HUES6 (cell line): Measurements from ENCODE around the gene TRPV4.

Experiments used
- H3K27ac ChIP-seq: 2 replicates; pipeline ENCODE4 v1.7.0; 2013; ENCODE audit warnings: low read depth, mild to moderate bottlenecking, low read length, inconsistent platforms
- H3K27me3 ChIP-seq: 2 replicates; pipeline ENCODE4 v1.6.1; 2013; ENCODE audit warnings: low read length; ENCODE audit not compliant: control insufficient read depth, insufficient read depth
- H3K36me3 ChIP-seq: 2 replicates; pipeline ENCODE4 v1.6.1; 2013; ENCODE audit warnings: low read length; ENCODE audit not compliant: control insufficient read depth, insufficient read depth
- H3K4me1 ChIP-seq: 2 replicates; pipeline ENCODE4 v1.6.1; 2013; ENCODE audit warnings: low read length; ENCODE audit not compliant: control insufficient read depth, insufficient read depth
- H3K4me3 ChIP-seq: 2 replicates; pipeline ENCODE4 v1.5.1; 2013; ENCODE audit warnings: low read depth, low read length
- H3K9ac ChIP-seq: one replicate; pipeline ENCODE4 v1.6.1; 2013; ENCODE audit warnings: mild to moderate bottlenecking, low read length
- H3K9me3 ChIP-seq: 2 replicates; pipeline ENCODE4 v1.6.1; 2013; ENCODE audit warnings: low read depth, low read length; ENCODE audit not compliant: control insufficient read depth, insufficient read depth

The TRPV4 gene

GRCh38 chr12:109767456-109767855, 65.7 kb downstream of the TRPV4 start:
- H3K4me1 ChIP-seq = no peaks in the 10 kb centered on the region
- H3K27ac ChIP-seq = no peak overlapping the region
- no peak overlapping the region for H3K9ac ChIP-seq
- no peaks in the 10 kb centered on the region for H3K36me3 ChIP-seq
- 0 out of 2 replicates have a peak, but pooled peaks cover 7% of the 10 kb centered on the region for H3K9me3 ChIP-seq
- H3K27me3 ChIP-seq = no peaks in the 10 kb centered on the region
- no peak overlapping the region for H3K4me3 ChIP-seq

- Histone ChIP-seq H3K36me3 (no peaks in the 10 kb centered on the region), H3K9me3 (0 out of 2 replicates have a peak, but pooled peaks cover 7% of the 10 kb centered on the region), H3K4me3 (no peak overlapping the region), H3K27ac (no peak overlapping the region), H3K9ac (no peak overlapping the region), H3K4me1 (no peaks in the 10 kb centered on the region), H3K27me3 (no peaks in the 10 kb centered on the region)
Measured at GRCh38 chr12:109766251-109766778, 66.9 kb downstream of the TRPV4 start.

- Histone ChIP-seq H3K27me3 (no peaks in the 10 kb centered on the region), H3K4me1 (no peaks in the 10 kb centered on the region), H3K36me3 (no peaks in the 10 kb centered on the region), H3K4me3 (no peak overlapping the region), H3K9me3 (0 out of 2 replicates have a peak, but pooled peaks cover 7% of the 10 kb centered on the region), H3K9ac (no peak overlapping the region), H3K27ac (no peak overlapping the region)
Measured at GRCh38 chr12:109765446-109765810, 67.8 kb downstream of the TRPV4 start.

GRCh38 chr12:109764776-109765445, 68.3 kb downstream of the TRPV4 start:
- Histone ChIP-seq H3K4me3 (no peak overlapping the region), H3K27ac (no peak overlapping the region), H3K9me3 (0 out of 2 replicates have a peak, but pooled peaks cover 7% of the 10 kb centered on the region), H3K27me3 (no peaks in the 10 kb centered on the region), H3K4me1 (no peaks in the 10 kb centered on the region), H3K36me3 (no peaks in the 10 kb centered on the region), H3K9ac (no peak overlapping the region)

GRCh38 chr12:109764123-109764522, 69.1 kb downstream of the TRPV4 start:
- Histone ChIP-seq H3K4me1 (peaks cover 4% of the 10 kb centered on the region; the same call in 1 of the 2 replicates), H3K4me3 (no peak overlapping the region), H3K9me3 (0 out of 2 replicates have a peak, but pooled peaks cover 7% of the 10 kb centered on the region), H3K9ac (no peak overlapping the region), H3K27ac (no peak overlapping the region), H3K27me3 (no peaks in the 10 kb centered on the region), H3K36me3 (no peaks in the 10 kb centered on the region)

GRCh38 chr12:109763201-109763841, 69.9 kb downstream of the TRPV4 start:
- Histone ChIP-seq H3K27ac (no peak overlapping the region), H3K27me3 (no peaks in the 10 kb centered on the region), H3K36me3 (no peaks in the 10 kb centered on the region), H3K4me1 (peaks cover 12% of the 10 kb centered on the region), H3K4me3 (no peak overlapping the region), H3K9ac (no peak overlapping the region), H3K9me3 (0 out of 2 replicates have a peak, but pooled peaks cover 7% of the 10 kb centered on the region)

GRCh38 chr12:109762673-109763191, 70.5 kb downstream of the TRPV4 start:
- no peaks in the 10 kb centered on the region for H3K36me3 ChIP-seq
- H3K9ac ChIP-seq = no peak overlapping the region
- 0 out of 2 replicates have a peak, but pooled peaks cover 7% of the 10 kb centered on the region for H3K9me3 ChIP-seq
- no peaks in the 10 kb centered on the region for H3K27me3 ChIP-seq
- no peak overlapping the region for H3K27ac ChIP-seq
- H3K4me1 ChIP-seq = peaks cover 18% of the 10 kb centered on the region
- H3K4me3 ChIP-seq = no peak overlapping the region

- H3K27ac ChIP-seq = no peak overlapping the region
- H3K9ac ChIP-seq = no peak overlapping the region
- no peaks in the 10 kb centered on the region for H3K36me3 ChIP-seq
- H3K4me3 ChIP-seq = no peak overlapping the region
- H3K4me1 ChIP-seq = peaks cover 19% of the 10 kb centered on the region
- 0 out of 2 replicates have a peak, but pooled peaks cover 7% of the 10 kb centered on the region for H3K9me3 ChIP-seq
- H3K27me3 ChIP-seq = no peaks in the 10 kb centered on the region
Measured at GRCh38 chr12:109762071-109762672, 71.0 kb downstream of the TRPV4 start.

- H3K4me1 ChIP-seq = peaks cover 19% of the 10 kb centered on the region
- H3K27ac ChIP-seq = no peak overlapping the region
- H3K4me3 ChIP-seq = no peak overlapping the region
- no peaks in the 10 kb centered on the region for H3K27me3 ChIP-seq
- H3K9ac ChIP-seq = no peak overlapping the region
- H3K36me3 ChIP-seq = no peaks in the 10 kb centered on the region
- peaks cover 15% of the 10 kb centered on the region; the same call in 1 of the 2 replicates for H3K9me3 ChIP-seq
Measured at GRCh38 chr12:109760930-109761921, 72.0 kb downstream of the TRPV4 start.
